GM18519 (cell line): ENCODE data around the gene WRAP73.
"Not testable (repeated sequence)": the region's sequence is repeated elsewhere in the genome, so short reads cannot be mapped to it uniquely, and the experiment has no call there.

Experiments
- ATAC-seq: cut with Tn5 transposase; IDR thresholded peaks from one replicate; pipeline ENCODE4 v1.9.1; 2021; ENCODE audit warnings: mild to moderate bottlenecking, moderate library complexity; ENCODE audit not compliant: unreplicated experiment, low FRiP score

WRAP73 gene

GRCh38 chr1:3584915-3585314 is 65.0 kb downstream of the WRAP73 start:
- no peak for ATAC-seq

- ATAC-seq: not testable (repeated sequence)
Observed at GRCh38 chr1:3583751-3584150, 66.2 kb downstream of the WRAP73 start.

- no peak for ATAC-seq
Observed at GRCh38 chr1:3581296-3582036, 68.4 kb downstream of the WRAP73 start.
